BJ (cell line): ENCODE data around the gene OPCML. TPM values are rescaled to one million over a fixed set of nuclear protein-coding genes. Genes with fewer than 3 reads are reported as not detected.

Experiments used
- CTCF ChIA-PET: fragments of 350-600 bp; formaldehyde crosslinking; extraction: SDS; loops from one replicate; lab custom pipeline; 2021; ENCODE audit warnings: antibody characterized with exemption, inconsistent platforms; lab: Yijun Ruan, JAX
- POLR2A ChIA-PET: fragments of 300-600 bp; sonication (Branson Sonifier 250); formaldehyde crosslinking; extraction: SDS; loops from one replicate; lab custom pipeline; 2021; ENCODE audit warnings: antibody characterized with exemption; lab: Charles Lee
- DNase-seq: peaks from one replicate; pipeline ENCODE4 v3.0.0-alpha.2; 2011; ENCODE audit warnings: low read depth
- H3K27me3 ChIP-seq: 2 replicates; pipeline ENCODE4 v1.6.0; 2011; ENCODE audit warnings: low read length; ENCODE audit not compliant: control insufficient read depth, insufficient read depth
- H3K36me3 ChIP-seq: 2 replicates; pipeline ENCODE4 v1.5.1; 2011; ENCODE audit warnings: low read length; ENCODE audit not compliant: control insufficient read depth, insufficient read depth
- H3K4me3 ChIP-seq: 2 replicates; pipeline ENCODE4 v1.5.1; 2011; ENCODE audit warnings: low read depth, mild to moderate bottlenecking, control low read depth, low read length
- CTCF ChIP-seq: IDR thresholded peaks from 2 replicates; pipeline ENCODE4 v1.5.1; 2011; ENCODE audit warnings: low read depth, mild to moderate bottlenecking, control low read depth, inconsistent platforms, low read length, moderate library complexity; ENCODE audit not compliant: insufficient read depth
- polyA plus RNA-seq: library from polyadenylated mRNA; depleted of rRNA; stranded (reverse); fragments of >200 nt; gene quantifications from 2 replicates; pipeline ENCODE4 v1.2.3, GENCODE V29; 2011

The OPCML gene
- polyA plus RNA-seq, 1 experiment = 2.0 TPM

GRCh38 chr11:132671851-132672370, 860.4 kb downstream of the OPCML start:
- TF ChIP-seq CTCF = no peak
- Histone ChIP-seq H3K27me3 (no peaks in the 10 kb centered on the region), H3K36me3 (no peaks in the 10 kb centered on the region), H3K4me3 (no peak overlapping the region)
- DNase-seq = no peak
- POLR2A ChIA-PET = no interaction called here
- CTCF ChIA-PET = no interaction called here

GRCh38 chr11:132670921-132671675, 861.2 kb downstream of the OPCML start:
- DNase-seq = no peak
- no peak for TF ChIP-seq CTCF
- ChIA-PET POLR2A (no interaction called here), CTCF (no interaction called here)
- no peaks in the 10 kb centered on the region for H3K36me3 ChIP-seq
- H3K4me3 ChIP-seq = no peak overlapping the region
- no peaks in the 10 kb centered on the region for H3K27me3 ChIP-seq

GRCh38 chr11:132669949-132670348, 862.4 kb downstream of the OPCML start:
- ChIA-PET POLR2A (no interaction called here), CTCF (interaction anchor here (0.8 kb wide), 1 partner anchor 51 kb away, joined by 3 read pairs; no protein-coding TSS in a partner anchor)
- no peaks in the 10 kb centered on the region for H3K36me3 ChIP-seq
- no peak for TF ChIP-seq CTCF
- no peaks in the 10 kb centered on the region for H3K27me3 ChIP-seq
- no peak for DNase-seq
- no peak overlapping the region for H3K4me3 ChIP-seq

GRCh38 chr11:132665205-132665604, 867.1 kb downstream of the OPCML start:
- ChIA-PET CTCF (interaction anchor here (1.1 kb wide), 1 partner anchor 26 kb away, joined by 3 read pairs; no protein-coding TSS in a partner anchor), POLR2A (interaction anchor here (0.6 kb wide), 1 partner anchor 716 kb away, joined by 3 read pairs; no protein-coding TSS in a partner anchor)
- H3K36me3 ChIP-seq = no peaks in the 10 kb centered on the region
- DNase-seq = no peak
- no peaks in the 10 kb centered on the region for H3K27me3 ChIP-seq
- TF ChIP-seq CTCF = no peak
- no peak overlapping the region for H3K4me3 ChIP-seq

- H3K36me3 ChIP-seq = no peaks in the 10 kb centered on the region
- TF ChIP-seq CTCF = no peak
- DNase-seq = no peak
- ChIA-PET POLR2A (interaction anchor here (0.6 kb wide), 1 partner anchor 27 kb away, joined by 3 read pairs; no protein-coding TSS in a partner anchor), CTCF (no interaction called here)
- H3K27me3 ChIP-seq = no peaks in the 10 kb centered on the region
- no peak overlapping the region for H3K4me3 ChIP-seq
These were observed 873.6 kb downstream of the OPCML start for GRCh38 chr11:132658696-132659095.
